CD4-positive, alpha-beta T cell (primary cell): ENCODE data around the gene EPM2AIP1. TPM values are rescaled to one million over a fixed set of nuclear protein-coding genes. Genes with fewer than 3 reads are reported as not detected.
A peak's percentile ranks its signal among the peaks of the same experiment; 100 is the strongest.

Experiments
- ATAC-seq: fragments of 200-7000 bp; cut with Tn5 transposase; one replicate; pipeline ENCODE4 v1.10.0; 2022; ENCODE audit warnings: mild to moderate bottlenecking; ENCODE audit not compliant: poor library complexity
- CTCF ChIA-PET: fragments of 350-600 bp; sonication (Branson Sonifier 250); formaldehyde crosslinking; loops from one replicate; lab custom pipeline; 2021; ENCODE audit warnings: antibody characterized with exemption, inconsistent platforms; lab: Charles Lee
- POLR2A ChIA-PET: fragments of 350-600 bp; sonication (Branson Sonifier 250); formaldehyde crosslinking; loops from one replicate; lab custom pipeline; 2021; ENCODE audit warnings: antibody characterized with exemption, inconsistent platforms; lab: Charles Lee
- DNase-seq, 14 experiments: peaks; one replicate each; pipeline ENCODE4 v3.0.0-alpha.2; 2013 to 2020; ENCODE audit warnings: mixed read lengths in 2 of 14
- H3K27ac ChIP-seq, 2 donors: one replicate each; pipeline versions ENCODE4 v1.5.1 to v1.7.0; 2013; ENCODE audit warnings: low read length in 2 of 2, low read depth in 1 of 2, mild to moderate bottlenecking in 1 of 2
- H3K27me3 ChIP-seq, 2 experiments: 1 replicate in 1 of 2; 2 replicates in 1 of 2; pipeline versions ENCODE4 v1.6.1 to v1.7.0; 2013; ENCODE audit warnings: low read length in 2 of 2, control low read depth in 1 of 2, mild to moderate bottlenecking in 1 of 2, moderate library complexity in 1 of 2; ENCODE audit not compliant: insufficient read depth in 2 of 2, control insufficient read depth in 1 of 2
- H3K36me3 ChIP-seq: one replicate; pipeline ENCODE4 v1.6.1; 2013; ENCODE audit warnings: low read length, control low read depth; ENCODE audit not compliant: insufficient read depth
- H3K4me1 ChIP-seq: one replicate; pipeline ENCODE4 v1.6.1; 2013; ENCODE audit warnings: low read length, control low read depth; ENCODE audit not compliant: insufficient read depth
- H3K4me3 ChIP-seq: one replicate; pipeline ENCODE4 v1.5.1; 2013; ENCODE audit warnings: mild to moderate bottlenecking, low read length, moderate library complexity
- H3K9me3 ChIP-seq, 2 experiments: 1 replicate in 1 of 2; 2 replicates in 1 of 2; pipeline versions ENCODE4 v1.6.1 to v1.7.0; 2013; ENCODE audit warnings: low read length in 2 of 2, mild to moderate bottlenecking in 2 of 2, control low read depth in 1 of 2, moderate library complexity in 1 of 2; ENCODE audit not compliant: control insufficient read depth in 1 of 2, insufficient read depth in 1 of 2
- H3K27ac Mint-ChIP-seq: one replicate; pipeline ENCODE4 v1.8.0; 2020; ENCODE audit warnings: mixed read lengths
- H3K27me3 Mint-ChIP-seq: one replicate; pipeline ENCODE4 v1.8.0; 2021; ENCODE audit warnings: mixed read lengths
- H3K36me3 Mint-ChIP-seq: one replicate; pipeline ENCODE4 v1.8.0; 2021; ENCODE audit warnings: low read depth, mixed read lengths
- H3K4me1 Mint-ChIP-seq: one replicate; pipeline ENCODE4 v1.8.0; 2021; ENCODE audit warnings: low read depth, mixed read lengths
- H3K4me3 Mint-ChIP-seq: one replicate; pipeline ENCODE4 v1.8.0; 2020; ENCODE audit warnings: mild to moderate bottlenecking, mixed read lengths
- H3K9me3 Mint-ChIP-seq: one replicate; pipeline ENCODE4 v1.8.0; 2020; ENCODE audit warnings: mixed read lengths
- intact Hi-C, 2 experiments: fragments of 100-400 bp; cut with DNase I in 1 of 2; cut with micrococcal nuclease in 1 of 2; formaldehyde crosslinking; loops; one replicate each; pipeline versions ENCODE4 v1.15.1 to v1.9.0; 2023 to 2025; cut with DNase I, micrococcal nuclease
- total RNA-seq, 174 experiments: library from RNA in 2 of 174; stranded (reverse) in 2 of 174; gene quantifications; one replicate each; pipeline ENCODE4 v1.2.3 and lab custom pipeline; 2021 to 2026
- TF ChIP-seq, protein P1 (sequence below): fragments of 200-600 bp; IDR thresholded peaks from one replicate; pipeline ENCODE4 v1.8.0; 2022; ENCODE audit warnings: antibody characterized with exemption, mild to moderate bottlenecking

EPM2AIP1 gene
- total RNA-seq, 2 experiments from 2014 or later: 27.7 to 29.5 TPM

DNA sequence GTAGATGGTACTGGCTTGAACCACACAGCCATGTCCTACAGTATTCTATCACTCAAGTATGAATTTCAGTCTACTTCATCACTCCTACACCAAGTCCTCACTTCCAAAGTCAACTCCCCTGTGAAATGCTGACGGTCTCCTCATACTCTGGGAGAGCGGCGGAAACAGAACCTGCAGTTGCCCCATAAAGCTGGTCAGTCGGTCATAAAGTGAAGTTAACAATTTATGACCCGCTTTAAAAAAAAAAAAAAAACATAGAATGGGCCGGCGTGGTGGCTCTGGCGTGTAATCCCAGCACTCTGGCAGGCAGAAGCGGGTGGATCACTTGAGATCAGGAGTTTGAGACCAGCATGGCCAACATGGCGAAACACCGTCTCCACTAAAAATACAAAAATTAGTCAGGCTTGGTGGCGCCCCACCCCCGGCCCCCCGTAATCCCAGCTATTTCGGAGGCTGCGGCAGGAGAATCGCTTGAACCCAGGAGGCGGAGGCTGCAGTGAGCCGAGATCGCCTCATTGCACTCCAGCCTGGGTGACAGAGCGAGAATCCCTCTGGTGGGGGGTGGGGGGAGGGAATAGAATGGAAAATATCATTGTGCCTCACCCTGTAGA lies 50.2 kb downstream of the EPM2AIP1 start:
- Mint-ChIP-seq H3K9me3 (peaks cover 1% of the 10 kb centered on the region), H3K4me1 (peaks cover 21% of the 10 kb centered on the region), H3K4me3 (peak overlapping the region; percentile 23), H3K27ac (peak overlapping the region; percentile 44), H3K27me3 (no peaks in the 10 kb centered on the region), H3K36me3 (no peaks in the 10 kb centered on the region)
- Histone ChIP-seq H3K9me3 (peaks cover 0 to 6% of the 10 kb centered on the region in 2 experiments), H3K27ac (no peak overlapping the region), H3K4me1 (peaks cover 22% of the 10 kb centered on the region), H3K4me3 (no peak overlapping the region), H3K27me3 (no peaks in the 10 kb centered on the region), H3K36me3 (no peaks in the 10 kb centered on the region)
- DNase-seq: no peak
- TF ChIP-seq, protein P1, sequence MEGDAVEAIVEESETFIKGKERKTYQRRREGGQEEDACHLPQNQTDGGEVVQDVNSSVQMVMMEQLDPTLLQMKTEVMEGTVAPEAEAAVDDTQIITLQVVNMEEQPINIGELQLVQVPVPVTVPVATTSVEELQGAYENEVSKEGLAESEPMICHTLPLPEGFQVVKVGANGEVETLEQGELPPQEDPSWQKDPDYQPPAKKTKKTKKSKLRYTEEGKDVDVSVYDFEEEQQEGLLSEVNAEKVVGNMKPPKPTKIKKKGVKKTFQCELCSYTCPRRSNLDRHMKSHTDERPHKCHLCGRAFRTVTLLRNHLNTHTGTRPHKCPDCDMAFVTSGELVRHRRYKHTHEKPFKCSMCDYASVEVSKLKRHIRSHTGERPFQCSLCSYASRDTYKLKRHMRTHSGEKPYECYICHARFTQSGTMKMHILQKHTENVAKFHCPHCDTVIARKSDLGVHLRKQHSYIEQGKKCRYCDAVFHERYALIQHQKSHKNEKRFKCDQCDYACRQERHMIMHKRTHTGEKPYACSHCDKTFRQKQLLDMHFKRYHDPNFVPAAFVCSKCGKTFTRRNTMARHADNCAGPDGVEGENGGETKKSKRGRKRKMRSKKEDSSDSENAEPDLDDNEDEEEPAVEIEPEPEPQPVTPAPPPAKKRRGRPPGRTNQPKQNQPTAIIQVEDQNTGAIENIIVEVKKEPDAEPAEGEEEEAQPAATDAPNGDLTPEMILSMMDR: no peak
- intact Hi-C loops: loop anchor here in 1 of 2 experiments (5.0 kb wide), 1 partner anchor 35 kb away; no protein-coding TSS in a partner anchor
- ATAC-seq: no peak
- ChIA-PET CTCF (interaction anchor here (0.6 kb wide), 1 partner anchor 144 kb away, joined by 3 read pairs; no protein-coding TSS in a partner anchor), POLR2A (interaction anchor here (2.0 kb wide), 1 partner anchor 31 kb away, joined by 13 read pairs; no protein-coding TSS in a partner anchor)

DNA sequence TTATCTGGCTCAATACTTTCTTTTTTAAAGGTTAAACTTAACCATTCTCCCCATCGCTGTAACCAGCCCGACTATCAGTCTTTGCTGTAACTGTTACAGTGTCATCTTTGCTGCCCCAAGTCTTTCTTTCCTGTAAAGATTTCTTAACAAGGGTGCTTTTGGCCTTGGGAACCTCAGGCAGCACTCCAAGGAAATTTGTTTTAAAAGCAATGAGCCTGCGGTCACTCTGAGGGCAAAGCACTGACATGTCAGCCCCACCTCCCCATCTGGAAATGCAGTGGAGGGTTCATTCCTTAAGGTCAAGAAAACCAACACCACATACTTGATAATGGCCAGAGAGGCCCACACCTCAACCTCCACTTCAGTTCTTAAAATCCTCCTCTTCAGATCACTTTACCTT lies 51.3 kb downstream of the EPM2AIP1 start:
- peak overlapping the region; percentile 16 for H3K4me3 Mint-ChIP-seq
- H3K27me3 Mint-ChIP-seq: no peaks in the 10 kb centered on the region
- no peaks in the 10 kb centered on the region for H3K27me3 ChIP-seq
- H3K27ac ChIP-seq: no peak overlapping the region
- ChIA-PET POLR2A (no interaction called here), CTCF (no interaction called here)
- H3K4me1 ChIP-seq: peaks cover 22% of the 10 kb centered on the region
- ATAC-seq (no peak), DNase-seq (no peak)
- TF ChIP-seq, protein P1: no peak
- peak overlapping the region; percentile 42 for H3K27ac Mint-ChIP-seq
- H3K36me3 Mint-ChIP-seq: no peaks in the 10 kb centered on the region
- H3K9me3 ChIP-seq: no peaks in the 10 kb centered on the region
- intact Hi-C loops: loop anchor here in 1 of 2 experiments (5.0 kb wide), 1 partner anchor 34 kb away; no protein-coding TSS in a partner anchor
- H3K36me3 ChIP-seq: no peaks in the 10 kb centered on the region
- H3K4me3 ChIP-seq: no peak overlapping the region
- no peaks in the 10 kb centered on the region for H3K9me3 Mint-ChIP-seq
- peaks cover 21% of the 10 kb centered on the region for H3K4me1 Mint-ChIP-seq

DNA sequence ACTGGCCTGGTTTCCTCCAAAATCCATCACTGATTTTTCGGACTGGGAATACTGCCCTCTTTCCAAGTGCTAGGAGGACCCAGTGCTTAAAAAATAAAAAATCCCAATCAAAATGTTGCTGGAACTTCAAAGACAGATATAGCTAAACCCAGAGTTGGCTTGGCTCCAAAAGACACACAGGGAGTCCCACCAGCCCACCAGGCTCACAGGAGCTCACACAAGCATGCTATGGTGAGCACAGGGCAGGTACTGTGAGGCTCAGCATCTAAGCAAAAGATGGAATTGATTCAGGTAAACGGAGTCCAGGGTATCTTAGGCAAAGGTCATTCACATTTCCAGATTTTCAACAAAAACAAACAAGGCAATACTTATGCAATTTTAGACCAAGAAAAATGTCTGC lies 51.8 kb downstream of the EPM2AIP1 start:
- DNase-seq (no peak), ATAC-seq (no peak)
- Mint-ChIP-seq H3K36me3 (no peaks in the 10 kb centered on the region), H3K4me1 (peaks cover 21% of the 10 kb centered on the region), H3K9me3 (no peaks in the 10 kb centered on the region), H3K27ac (no peak overlapping the region), H3K27me3 (no peaks in the 10 kb centered on the region), H3K4me3 (no peak overlapping the region)
- intact Hi-C loops: loop anchor here in 1 of 2 experiments (5.0 kb wide), 1 partner anchor 34 kb away; no protein-coding TSS in a partner anchor
- POLR2A ChIA-PET: no interaction called here
- peaks cover 22% of the 10 kb centered on the region for H3K4me1 ChIP-seq
- no peaks in the 10 kb centered on the region for H3K27me3 ChIP-seq
- H3K36me3 ChIP-seq: no peaks in the 10 kb centered on the region
- H3K27ac ChIP-seq: no peak overlapping the region
- TF ChIP-seq, protein P1: no peak
- H3K4me3 ChIP-seq: no peak overlapping the region
- CTCF ChIA-PET: interaction anchor here (1.5 kb wide), 1 partner anchor 17 kb away, joined by 4 read pairs; no protein-coding TSS in a partner anchor
- no peaks in the 10 kb centered on the region for H3K9me3 ChIP-seq
